Hematopoietic multipotent progenitor cell treated with erythropoietin and hydrocortisone succinate and interleukin-3 and kit ligand, for 6 days (in vitro differentiated cells): Measurements from ENCODE around the gene KCNH5.

ENCODE experiments used
- DNase-seq: peaks from one replicate; pipeline ENCODE4 v3.0.0-alpha.2; 2015

The KCNH5 gene

GRCh38 chr14:63045234-63045611 is at the start of gene KCNH5:
KCNH5 (minus strand) TSS chr14:63045458; CDS start chr14:63045186, 272 bp downstream.
- peak; percentile 13 for DNase-seq

- DNase-seq = no peak
Measured at GRCh38 chr14:63091394-63091996, 46.2 kb upstream of the KCNH5 start.

- no peak for DNase-seq
Measured at GRCh38 chr14:63088865-63089264, 43.6 kb upstream of the KCNH5 start.

GRCh38 chr14:63078569-63078968 is 33.3 kb upstream of the KCNH5 start:
- no peak for DNase-seq

- DNase-seq = no peak
Measured at GRCh38 chr14:63076488-63076887, 31.2 kb upstream of the KCNH5 start.

- no peak for DNase-seq
Measured at GRCh38 chr14:63055631-63056030, 10.4 kb upstream of the KCNH5 start.

GRCh38 chr14:63051992-63052391 is 6.7 kb upstream of the KCNH5 start:
- no peak for DNase-seq

GRCh38 chr14:63051301-63051700 is 6.0 kb upstream of the KCNH5 start:
- no peak for DNase-seq

- DNase-seq = no peak
Measured at GRCh38 chr14:63050694-63051093, 5.4 kb upstream of the KCNH5 start.

- DNase-seq = no peak
Measured at GRCh38 chr14:63046339-63047268, 1.3 kb upstream of the KCNH5 start.

- DNase-seq = no peak
Measured at GRCh38 chr14:63045612-63046320, 508 bp upstream of the KCNH5 start.

- peak; percentile 22 for DNase-seq
Measured at GRCh38 chr14:63039866-63040265, 5.4 kb downstream of the KCNH5 start.

- DNase-seq = no peak
Measured at GRCh38 chr14:63032641-63033040, 12.6 kb downstream of the KCNH5 start.

- DNase-seq = no peak
Measured at GRCh38 chr14:63032076-63032475, 13.2 kb downstream of the KCNH5 start.

GRCh38 chr14:63030113-63030512 is 15.1 kb downstream of the KCNH5 start:
- no peak for DNase-seq

- DNase-seq = no peak
Measured at GRCh38 chr14:63027719-63028118, 17.5 kb downstream of the KCNH5 start.

- no peak for DNase-seq
Measured at GRCh38 chr14:63026491-63026890, 18.8 kb downstream of the KCNH5 start.

- DNase-seq = no peak
Measured at GRCh38 chr14:63014621-63015020, 30.6 kb downstream of the KCNH5 start.

- DNase-seq = no peak
Measured at GRCh38 chr14:63012171-63012570, 33.1 kb downstream of the KCNH5 start.

- DNase-seq = no peak
Measured at GRCh38 chr14:63011623-63012022, 33.6 kb downstream of the KCNH5 start.

GRCh38 chr14:63009495-63009894 is 35.8 kb downstream of the KCNH5 start:
- DNase-seq = no peak

- DNase-seq = no peak
Measured at GRCh38 chr14:63006531-63006930, 38.7 kb downstream of the KCNH5 start.

GRCh38 chr14:62994096-62994495 is 51.2 kb downstream of the KCNH5 start:
- no peak for DNase-seq

- no peak for DNase-seq
Measured at GRCh38 chr14:62988967-62989366, 56.3 kb downstream of the KCNH5 start.
